Fibroblast of villous mesenchyme (primary cell): Measurements from ENCODE around the gene SLC52A3. TPM values are rescaled to one million over a fixed set of nuclear protein-coding genes. Genes with fewer than 3 reads are reported as not detected.

Source experiments
- DNase-seq: peaks from one replicate; pipeline ENCODE4 v3.0.0-alpha.2; 2010; ENCODE audit warnings: low read depth
- H3K4me3 ChIP-seq: 2 replicates; pipeline ENCODE4 v1.5.1; 2011; ENCODE audit warnings: low read depth, mild to moderate bottlenecking, low read length
- CTCF ChIP-seq: IDR thresholded peaks from 2 replicates; pipeline ENCODE4 v1.5.1; 2012; ENCODE audit warnings: low read depth, mild to moderate bottlenecking, low read length; ENCODE audit not compliant: insufficient read depth
- total RNA-seq: library from RNA; depleted of rRNA; stranded (reverse); fragments of >200 nt; gene quantifications from 2 replicates; pipeline ENCODE4 v1.2.3, GENCODE V29; 2012

Gene SLC52A3
- total RNA-seq, 1 donor = not detected

DNA sequence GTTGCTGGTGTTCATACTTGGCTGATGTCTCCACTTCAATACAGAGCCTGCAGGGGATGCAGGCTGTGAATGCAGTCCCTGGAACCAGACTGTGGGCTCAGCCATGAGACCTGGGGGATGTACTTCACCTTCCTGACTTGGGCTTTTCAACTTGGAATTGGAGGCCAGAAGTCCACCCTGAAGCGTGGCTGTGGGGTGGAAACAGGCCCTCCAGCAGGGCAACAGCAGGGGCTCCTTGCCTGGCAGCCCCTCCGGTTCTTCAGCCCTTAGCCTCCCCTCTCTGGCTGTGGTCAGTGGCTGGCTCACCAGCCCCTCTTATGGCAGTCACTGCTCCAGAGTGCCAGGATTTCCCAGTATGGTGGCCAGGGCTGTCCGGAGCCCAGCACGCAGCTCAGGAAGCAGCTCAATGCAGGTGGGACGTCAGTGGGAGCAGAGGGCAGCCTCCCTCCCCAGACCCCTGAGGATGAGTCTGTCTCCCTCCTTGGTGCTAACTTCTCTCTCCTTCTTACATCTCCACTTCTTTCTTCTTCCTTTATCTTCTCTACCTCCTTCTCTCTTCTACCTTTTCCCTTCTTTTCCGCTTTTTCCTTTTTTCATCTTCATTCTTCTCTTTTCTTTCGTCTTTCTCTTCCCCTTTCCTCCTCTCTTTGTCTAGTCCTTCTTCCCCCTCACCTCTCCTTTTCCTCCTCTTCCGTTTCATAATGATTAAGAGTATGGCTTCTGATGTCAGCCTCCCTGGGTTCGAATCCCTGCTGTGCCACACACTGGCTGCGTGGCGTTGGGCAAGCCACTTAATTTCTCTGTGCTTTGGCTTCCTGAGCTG lies 45.3 kb downstream of the SLC52A3 start:
- H3K4me3 ChIP-seq = no peak overlapping the region
- TF ChIP-seq CTCF = no peak
- DNase-seq = no peak

DNA sequence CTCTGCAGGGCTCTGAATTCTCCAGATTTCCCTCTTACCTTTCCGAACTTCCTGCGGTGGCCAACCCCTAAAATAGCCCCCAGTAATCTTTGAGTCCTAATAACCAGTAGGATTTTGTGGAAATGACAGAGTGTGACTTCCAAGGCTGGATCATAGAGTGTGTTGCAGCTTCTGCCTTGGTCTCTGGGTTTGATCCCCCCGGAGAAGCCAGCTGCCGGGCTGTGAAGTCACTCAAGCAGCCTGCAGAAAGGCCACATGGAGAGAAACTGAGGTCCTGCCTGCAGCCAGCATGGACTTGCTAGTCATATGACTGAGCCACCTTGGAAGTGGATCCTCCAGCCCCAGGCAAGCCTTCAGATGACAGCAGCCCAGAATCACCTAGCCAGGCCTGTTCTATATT lies 46.4 kb downstream of the SLC52A3 start:
- TF ChIP-seq CTCF = no peak
- no peak for DNase-seq

GRCh38 chr20:719816-720215 lies 48.5 kb downstream of the SLC52A3 start:
- no peak for DNase-seq

More for the DNA sequence above, 46.4 kb downstream of the SLC52A3 start:
- no peak overlapping the region for H3K4me3 ChIP-seq

DNA sequence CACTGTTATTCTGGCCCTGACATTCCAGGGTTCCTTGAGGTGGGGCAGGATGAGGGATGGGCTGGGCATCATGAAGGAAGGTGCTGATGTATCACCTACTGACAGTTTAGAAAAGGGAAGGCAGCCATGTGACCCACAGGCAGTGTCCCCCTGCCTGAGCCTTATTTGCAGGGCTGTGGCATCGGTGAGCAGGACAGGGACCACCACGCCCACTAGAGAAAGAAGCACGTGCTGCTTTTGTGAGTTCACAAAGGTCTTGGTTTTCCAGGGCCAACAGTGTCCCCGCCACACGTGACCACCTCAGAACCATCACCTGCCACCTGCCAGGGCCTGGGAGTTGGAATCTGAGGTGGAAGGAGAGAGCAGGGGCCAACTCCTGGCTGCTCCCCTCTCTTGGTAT lies 49.2 kb downstream of the SLC52A3 start:
- H3K4me3 ChIP-seq = no peak overlapping the region
- no peak for DNase-seq
- no peak for TF ChIP-seq CTCF

More at GRCh38 chr20:719816-720215, 48.5 kb downstream of the SLC52A3 start:
- H3K4me3 ChIP-seq = no peak overlapping the region
- TF ChIP-seq CTCF = no peak

GRCh38 chr20:717832-718231 lies 50.5 kb downstream of the SLC52A3 start:
- H3K4me3 ChIP-seq = no peak overlapping the region
- no peak for DNase-seq
- TF ChIP-seq CTCF = no peak

- no peak for DNase-seq
- TF ChIP-seq CTCF = no peak
- no peak overlapping the region for H3K4me3 ChIP-seq
Measured at GRCh38 chr20:717271-717670, 51.0 kb downstream of the SLC52A3 start.
